GM19239 (cell line): ENCODE results near the gene CACTIN.
"Not testable (repeated sequence)": the region's sequence is repeated elsewhere in the genome, so short reads cannot be mapped to it uniquely, and the experiment has no call there.

Experiments
- DNase-seq: peaks from one replicate; pipeline ENCODE4 v3.0.0; 2011; ENCODE audit warnings: low spot score; ENCODE audit not compliant: insufficient read length
- FAIRE-seq: peaks from 2 replicates; lab custom pipeline; 2011; peaks lifted over from hg19 to GRCh38; lab: Jason Lieb, UNC

Gene CACTIN

GRCh38 chr19:3575949-3576673, 50.5 kb downstream of the CACTIN start:
- no peak for FAIRE-seq
- DNase-seq: no peak

GRCh38 chr19:3575260-3575741, 51.3 kb downstream of the CACTIN start:
- no peak for DNase-seq
- no peak for FAIRE-seq

GRCh38 chr19:3573858-3574637, 52.5 kb downstream of the CACTIN start:
- FAIRE-seq: peak; percentile 93
- DNase-seq: peak; percentile 94

GRCh38 chr19:3573162-3573857, 53.3 kb downstream of the CACTIN start:
- DNase-seq (no peak), FAIRE-seq (no peak)

- DNase-seq: no peak
- FAIRE-seq: no peak
Measured at GRCh38 chr19:3572855-3573161, 53.8 kb downstream of the CACTIN start, which contains the start of gene HMG20B. Gene HMG20B, plus strand, starts transcription at chr19:3572944. Its CDS starts 366 bp downstream, at chr19:3573310.

- DNase-seq (peak; percentile 98), FAIRE-seq (peak; percentile 97)
Measured at GRCh38 chr19:3572132-3572854, 54.3 kb downstream of the CACTIN start.

GRCh38 chr19:3570606-3571011, 56.0 kb downstream of the CACTIN start:
- FAIRE-seq: no peak
- no peak for DNase-seq

- not testable (repeated sequence) for FAIRE-seq, DNase-seq
Measured at GRCh38 chr19:3570042-3570441, 56.5 kb downstream of the CACTIN start.

- DNase-seq: no peak
Measured at GRCh38 chr19:3565139-3565538, 61.5 kb downstream of the CACTIN start.

GRCh38 chr19:3563709-3564524, 62.7 kb downstream of the CACTIN start:
- no peak for FAIRE-seq
- DNase-seq: no peak

More at GRCh38 chr19:3565139-3565538, 61.5 kb downstream of the CACTIN start:
- no peak for FAIRE-seq
